ENCODE results near the gene IRAK1.

The IRAK1 gene

GRCh38 chrX:154059231-154059630, 39.5 kb upstream of the IRAK1 start:
- TF ChIP-seq, protein P1, sequence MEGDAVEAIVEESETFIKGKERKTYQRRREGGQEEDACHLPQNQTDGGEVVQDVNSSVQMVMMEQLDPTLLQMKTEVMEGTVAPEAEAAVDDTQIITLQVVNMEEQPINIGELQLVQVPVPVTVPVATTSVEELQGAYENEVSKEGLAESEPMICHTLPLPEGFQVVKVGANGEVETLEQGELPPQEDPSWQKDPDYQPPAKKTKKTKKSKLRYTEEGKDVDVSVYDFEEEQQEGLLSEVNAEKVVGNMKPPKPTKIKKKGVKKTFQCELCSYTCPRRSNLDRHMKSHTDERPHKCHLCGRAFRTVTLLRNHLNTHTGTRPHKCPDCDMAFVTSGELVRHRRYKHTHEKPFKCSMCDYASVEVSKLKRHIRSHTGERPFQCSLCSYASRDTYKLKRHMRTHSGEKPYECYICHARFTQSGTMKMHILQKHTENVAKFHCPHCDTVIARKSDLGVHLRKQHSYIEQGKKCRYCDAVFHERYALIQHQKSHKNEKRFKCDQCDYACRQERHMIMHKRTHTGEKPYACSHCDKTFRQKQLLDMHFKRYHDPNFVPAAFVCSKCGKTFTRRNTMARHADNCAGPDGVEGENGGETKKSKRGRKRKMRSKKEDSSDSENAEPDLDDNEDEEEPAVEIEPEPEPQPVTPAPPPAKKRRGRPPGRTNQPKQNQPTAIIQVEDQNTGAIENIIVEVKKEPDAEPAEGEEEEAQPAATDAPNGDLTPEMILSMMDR (conservative IDR thresholded peaks at IDR 0.05; ENCODE audit: low read depth, low read length), result no peak
- no peak overlapping the region for H3K4me3 ChIP-seq (ENCODE audit: low read length)
- DNase-seq (ENCODE audit: low read depth), result no peak

DNA sequence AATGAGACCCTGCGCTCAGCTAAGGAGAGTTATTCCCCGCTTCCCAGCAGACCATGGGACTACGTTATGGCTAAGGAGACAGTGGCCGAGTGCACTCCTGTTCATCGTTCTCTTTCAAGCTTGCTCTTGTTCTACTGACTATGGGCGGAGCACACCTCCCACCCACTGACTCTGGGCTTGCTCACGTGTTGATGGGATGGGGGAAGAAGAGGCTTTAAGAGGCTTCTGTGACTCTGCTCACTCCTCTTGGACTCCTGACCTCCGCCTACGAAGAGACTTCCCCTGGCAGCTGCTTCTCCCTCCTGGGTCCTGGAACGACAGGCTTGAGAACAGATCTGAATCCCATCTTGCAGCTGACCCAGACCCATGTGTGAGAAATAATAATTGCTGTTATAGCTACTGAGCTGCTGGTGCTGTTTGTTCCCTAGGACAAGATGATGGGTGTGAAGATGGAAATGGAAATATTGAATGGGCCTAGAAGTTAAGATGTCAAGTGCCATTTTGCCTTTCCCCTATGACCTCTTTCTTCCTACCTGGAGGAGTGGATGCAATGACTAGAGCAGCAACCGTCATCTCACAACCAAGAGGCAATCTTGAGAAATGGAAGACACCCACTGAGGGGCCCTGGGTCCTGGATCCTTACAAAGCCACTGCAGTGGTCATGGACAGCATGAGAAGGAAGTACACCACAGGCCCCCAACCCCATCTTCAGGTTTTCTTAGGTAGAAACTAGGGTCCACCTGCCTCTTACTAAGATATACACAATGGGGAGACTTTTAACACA, 38.7 kb upstream of the IRAK1 start:
- TF ChIP-seq, protein P1 (conservative IDR thresholded peaks at IDR 0.05; ENCODE audit: low read depth, low read length), result no peak
- no peak for DNase-seq (ENCODE audit: low read depth)
- no peak overlapping the region for H3K4me3 ChIP-seq (ENCODE audit: low read length)

- DNase-seq (ENCODE audit: low read depth), result no peak
- H3K4me3 ChIP-seq (ENCODE audit: low read length), result no peak overlapping the region
- TF ChIP-seq, protein P1 (conservative IDR thresholded peaks at IDR 0.05; ENCODE audit: low read depth, low read length), result no peak
Observed at GRCh38 chrX:154057791-154058190, 38.1 kb upstream of the IRAK1 start.

- DNase-seq (ENCODE audit: low read depth), result no peak
- TF ChIP-seq, protein P1 (conservative IDR thresholded peaks at IDR 0.05; ENCODE audit: low read depth, low read length), result no peak
Observed at GRCh38 chrX:154056770-154057241, 37.1 kb upstream of the IRAK1 start.

DNA sequence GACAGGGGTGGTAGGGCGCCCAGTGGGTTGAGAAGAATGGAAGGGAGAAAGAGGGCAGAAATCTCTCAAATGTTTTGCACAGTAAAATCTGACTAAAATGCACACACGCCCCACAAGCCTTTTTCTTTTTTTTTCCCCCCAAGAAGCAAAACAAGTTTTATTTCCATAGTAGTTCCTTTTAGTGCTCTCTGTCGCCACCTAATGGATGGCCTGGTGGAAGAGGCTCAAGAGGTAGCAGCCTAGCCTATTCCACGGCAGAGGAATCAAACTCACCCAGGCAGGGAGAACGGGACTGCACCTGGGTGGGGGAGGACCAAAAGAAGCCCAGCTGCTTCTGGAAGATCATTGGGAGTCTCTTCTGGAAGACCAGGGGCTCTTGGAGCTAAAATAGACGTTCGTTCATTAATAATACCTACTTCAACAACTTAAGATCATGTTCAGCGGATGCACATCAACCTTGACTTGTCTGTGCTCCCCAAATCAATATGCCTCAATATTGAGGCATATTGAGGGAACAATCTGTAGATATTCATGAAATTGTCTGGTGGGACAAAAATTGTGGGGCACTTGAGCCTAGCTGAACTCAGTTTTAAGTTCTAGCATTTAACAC, 31.6 kb upstream of the IRAK1 start:
- H3K4me3 ChIP-seq (ENCODE audit: low read length), result no peak overlapping the region
- no peak for DNase-seq (ENCODE audit: low read depth)
- TF ChIP-seq, protein P1 (conservative IDR thresholded peaks at IDR 0.05; ENCODE audit: low read depth, low read length), result peak; percentile 85

More at GRCh38 chrX:154056770-154057241, 37.1 kb upstream of the IRAK1 start:
- no peak overlapping the region for H3K4me3 ChIP-seq (ENCODE audit: low read length)

- H3K4me3 ChIP-seq (ENCODE audit: low read length), result no peak overlapping the region
- TF ChIP-seq, protein P1 (conservative IDR thresholded peaks at IDR 0.05; ENCODE audit: low read depth, low read length), result no peak
- no peak for DNase-seq (ENCODE audit: low read depth)
Observed at GRCh38 chrX:154050113-154050495, 30.4 kb upstream of the IRAK1 start.

All from retinal pigment epithelial cell (primary cell).